ENCODE results near the gene CEP112.

The CEP112 gene

GRCh38 chr17:66211047-66211810 is 19.3 kb upstream of the CEP112 start:
- DNase-seq, result no peak

GRCh38 chr17:66210208-66210574 is 18.3 kb upstream of the CEP112 start:
- no peak for DNase-seq

GRCh38 chr17:66207936-66208335 is 16.0 kb upstream of the CEP112 start:
- DNase-seq, result no peak

- no peak for DNase-seq
These were observed 11.5 kb upstream of the CEP112 start for GRCh38 chr17:66203274-66204015.

GRCh38 chr17:66200685-66201092 is 8.8 kb upstream of the CEP112 start:
- peak; percentile 62 for DNase-seq

- no peak for DNase-seq
These were observed 6.3 kb upstream of the CEP112 start for GRCh38 chr17:66198242-66198641.

- no peak for DNase-seq
These were observed 400 bp upstream of the CEP112 start for GRCh38 chr17:66192378-66192687.

GRCh38 chr17:66190738-66191592 is 968 bp downstream of the CEP112 start:
- DNase-seq, result peak; percentile 27

GRCh38 chr17:66187718-66188117 is 4.2 kb downstream of the CEP112 start:
- DNase-seq, result no peak

GRCh38 chr17:66185862-66186261 is 6.1 kb downstream of the CEP112 start:
- DNase-seq, result no peak

GRCh38 chr17:66184392-66184791 is 7.5 kb downstream of the CEP112 start:
- DNase-seq, result no peak

- DNase-seq, result no peak
These were observed 8.4 kb downstream of the CEP112 start for GRCh38 chr17:66183529-66183928.

- no peak for DNase-seq
These were observed 13.3 kb downstream of the CEP112 start for GRCh38 chr17:66178642-66179041.

GRCh38 chr17:66177048-66177447 is 14.9 kb downstream of the CEP112 start:
- no peak for DNase-seq

- no peak for DNase-seq
These were observed 16.0 kb downstream of the CEP112 start for GRCh38 chr17:66175892-66176291.

GRCh38 chr17:66172691-66173223 is 19.2 kb downstream of the CEP112 start:
- no peak for DNase-seq

- no peak for DNase-seq
These were observed 19.8 kb downstream of the CEP112 start for GRCh38 chr17:66172144-66172543.

GRCh38 chr17:66171692-66172091 is 20.2 kb downstream of the CEP112 start:
- no peak for DNase-seq

- no peak for DNase-seq
These were observed 20.8 kb downstream of the CEP112 start for GRCh38 chr17:66171172-66171571.

- DNase-seq, result no peak
These were observed 22.1 kb downstream of the CEP112 start for GRCh38 chr17:66169839-66170238.

GRCh38 chr17:66167189-66167815 is 24.6 kb downstream of the CEP112 start:
- DNase-seq, result no peak

GRCh38 chr17:66165537-66166123 is 26.3 kb downstream of the CEP112 start:
- no peak for DNase-seq
